ENCODE results near the gene CD226. TPM values are rescaled to one million over a fixed set of nuclear protein-coding genes. Genes with fewer than 3 reads are reported as not detected.

CD226 gene
- total and polyA plus RNA-seq, 2 experiments from 2014 or later, result 0.05 to 2.1 TPM

DNA sequence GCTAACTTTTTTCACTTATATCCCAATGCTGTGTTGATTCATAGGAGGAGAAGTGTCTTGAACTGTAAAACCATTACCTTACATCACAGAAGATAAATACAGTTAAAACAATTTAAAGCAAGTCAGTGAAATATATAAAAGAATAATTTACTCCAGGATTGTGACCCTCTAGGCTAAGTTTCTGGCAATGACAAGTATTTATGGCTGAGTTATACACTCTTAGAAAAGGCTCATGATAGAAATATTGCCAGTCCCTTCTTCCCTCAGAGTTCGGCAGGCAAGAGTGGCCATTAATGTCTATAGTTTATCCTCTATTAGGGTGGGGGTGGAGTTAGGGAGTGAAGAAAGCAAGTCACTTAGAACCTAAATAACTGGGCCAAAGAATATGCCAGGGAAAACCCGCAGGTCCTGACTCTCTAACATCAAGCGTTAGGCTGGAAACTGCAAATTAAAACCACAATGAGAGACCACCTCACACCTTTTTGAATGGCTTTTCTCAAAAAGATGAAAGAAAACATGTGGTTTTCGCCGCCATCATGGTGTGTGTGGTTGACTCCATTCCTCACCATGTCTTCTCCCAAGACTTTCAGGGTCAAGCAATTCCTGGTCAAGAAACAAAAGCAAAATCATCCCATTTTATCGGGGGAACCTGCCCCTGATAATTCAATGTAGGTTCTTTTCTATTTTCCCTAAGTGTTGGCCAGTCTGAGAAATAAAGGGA lies 69.3 kb downstream of the CD226 start:
- Histone ChIP-seq H3K4me2 (ENCODE audit: unreplicated experiment) (no peak overlapping the region), H3K9ac (no peak overlapping the region), H3K9me2 (ENCODE audit: insufficient read depth) (no peaks in the 10 kb centered on the region), H3K4me1 (ENCODE audit: insufficient read depth) (peaks cover 15% of the 10 kb centered on the region; the same call in 1 of the 2 replicates), H3F3A (ENCODE audit: insufficient read depth) (no peaks in the 10 kb centered on the region), H4K20me1 (ENCODE audit: insufficient read depth) (no peaks in the 10 kb centered on the region), H3K9me3 (ENCODE audit: low read depth) (no peaks in the 10 kb centered on the region), H3K4me3 (no peak overlapping the region), H3K36me3 (ENCODE audit: low read depth) (no peaks in the 10 kb centered on the region), H3K79me2 (ENCODE audit: insufficient read depth) (no peaks in the 10 kb centered on the region), H3K27ac (no peak overlapping the region), H3K27me3 (replicated peaks; ENCODE audit: insufficient read depth) (no peaks in the 10 kb centered on the region), H2AFZ (no peak overlapping the region)
- TF ChIP-seq EZH2phosphoT487 (IDR thresholded peaks at IDR 0.05; ENCODE audit: insufficient read depth, low read depth) (no peak), EZH2 (IDR thresholded peaks at IDR 0.05; ENCODE audit: insufficient read depth, poor library complexity, severe bottlenecking) (no peak)
- in situ Hi-C loops (cut with MboI), result no loop called here
- 78 to 85% methylated on average over 6 of the region's 6 CpGs for WGBS, 2 experiments (ENCODE audit: low coverage in 1 of 2, low lambda C conversion rate in 2 of 2, missing lambda C conversion rate in 2 of 2)
- DNase-seq, result no peak

DNA sequence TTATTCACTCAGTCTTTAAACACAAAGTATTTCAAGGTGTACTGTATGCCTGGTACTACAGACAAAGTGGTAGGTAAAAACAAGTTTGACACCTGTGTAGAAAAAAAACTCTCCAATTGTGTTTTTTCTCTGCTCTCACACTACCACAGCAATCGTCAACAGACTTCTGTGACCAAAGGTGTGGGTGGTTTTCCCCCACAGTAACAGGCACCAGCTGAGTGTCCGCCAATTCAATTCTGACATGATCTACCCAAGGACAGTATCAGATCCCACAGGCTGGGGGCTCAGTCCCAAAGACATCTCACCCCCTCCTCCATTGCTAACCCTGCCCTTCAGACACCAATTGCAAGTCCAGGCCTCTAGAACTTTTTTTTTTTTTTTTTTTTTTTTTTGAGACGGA lies 71.2 kb downstream of the CD226 start:
- DNase-seq, result no peak
- Histone ChIP-seq H3K27me3 (replicated peaks; ENCODE audit: insufficient read depth) (no peaks in the 10 kb centered on the region), H2AFZ (no peak overlapping the region), H3K4me1 (ENCODE audit: insufficient read depth) (peaks cover 12% of the 10 kb centered on the region; the same call in 1 of the 2 replicates), H3K4me2 (ENCODE audit: unreplicated experiment) (no peak overlapping the region), H3K9ac (no peak overlapping the region), H3K9me2 (ENCODE audit: insufficient read depth) (no peaks in the 10 kb centered on the region), H3K79me2 (ENCODE audit: insufficient read depth) (no peaks in the 10 kb centered on the region), H3K9me3 (ENCODE audit: low read depth) (no peaks in the 10 kb centered on the region), H3K36me3 (ENCODE audit: low read depth) (no peaks in the 10 kb centered on the region), H3F3A (ENCODE audit: insufficient read depth) (no peaks in the 10 kb centered on the region), H3K27ac (no peak overlapping the region), H4K20me1 (ENCODE audit: insufficient read depth) (no peaks in the 10 kb centered on the region), H3K4me3 (no peak overlapping the region)
- 97 to 98% methylated on average over 2 to 3 of the region's 3 CpGs for WGBS, 2 experiments (ENCODE audit: low coverage in 1 of 2, low lambda C conversion rate in 2 of 2, missing lambda C conversion rate in 2 of 2)
- in situ Hi-C loops (cut with MboI), result no loop called here
- TF ChIP-seq EZH2phosphoT487 (IDR thresholded peaks at IDR 0.05; ENCODE audit: insufficient read depth, low read depth) (no peak), EZH2 (IDR thresholded peaks at IDR 0.05; ENCODE audit: insufficient read depth, poor library complexity, severe bottlenecking) (no peak)

DNA sequence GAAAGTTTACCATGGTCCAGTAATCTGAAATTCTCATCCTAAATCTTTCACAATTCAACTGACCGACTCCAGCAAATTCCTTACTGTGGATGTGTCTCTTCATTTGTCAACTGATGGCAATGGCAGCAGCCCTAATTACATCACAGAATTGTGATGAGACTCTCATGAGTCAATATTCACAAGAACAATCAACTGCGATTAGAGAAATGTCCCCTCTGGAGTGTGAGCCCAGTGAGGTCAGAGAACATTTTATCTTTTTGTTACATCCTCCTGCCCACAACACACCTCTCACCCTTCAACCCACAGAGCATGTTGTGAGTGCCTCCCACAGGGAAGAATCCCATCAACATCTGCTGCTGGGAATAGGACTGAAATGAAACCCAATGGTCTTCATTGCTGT lies 73.6 kb downstream of the CD226 start:
- H3K79me2 ChIP-seq (ENCODE audit: insufficient read depth), result no peaks in the 10 kb centered on the region
- H3K4me1 ChIP-seq (ENCODE audit: insufficient read depth), result peaks cover 12% of the 10 kb centered on the region; the same call in 1 of the 2 replicates
- H3K4me3 ChIP-seq, result no peak overlapping the region
- H3K9me2 ChIP-seq (ENCODE audit: insufficient read depth), result no peaks in the 10 kb centered on the region
- TF ChIP-seq EZH2phosphoT487 (IDR thresholded peaks at IDR 0.05; ENCODE audit: insufficient read depth, low read depth), result no peak
- no peak for TF ChIP-seq EZH2 (IDR thresholded peaks at IDR 0.05; ENCODE audit: insufficient read depth, poor library complexity, severe bottlenecking)
- no peak overlapping the region for H3K4me2 ChIP-seq (ENCODE audit: unreplicated experiment)
- WGBS, 2 experiments (ENCODE audit: low coverage in 1 of 2, low lambda C conversion rate in 2 of 2, missing lambda C conversion rate in 2 of 2), result 0% methylated on average over 2 of the region's 2 CpGs
- H3K9me3 ChIP-seq (ENCODE audit: low read depth), result no peaks in the 10 kb centered on the region
- peak; percentile 74 for DNase-seq
- H4K20me1 ChIP-seq (ENCODE audit: insufficient read depth), result no peaks in the 10 kb centered on the region
- no peaks in the 10 kb centered on the region for H3F3A ChIP-seq (ENCODE audit: insufficient read depth)
- peak overlapping the region; percentile 23; the same call in 1 of the 2 replicates for H3K27ac ChIP-seq
- H3K9ac ChIP-seq, result no peak overlapping the region
- in situ Hi-C loops (cut with MboI), result no loop called here
- H2AFZ ChIP-seq, result no peak overlapping the region; the same call in 1 of the 2 replicates
- H3K27me3 ChIP-seq (replicated peaks; ENCODE audit: insufficient read depth), result no peaks in the 10 kb centered on the region
- no peaks in the 10 kb centered on the region for H3K36me3 ChIP-seq (ENCODE audit: low read depth)

DNA sequence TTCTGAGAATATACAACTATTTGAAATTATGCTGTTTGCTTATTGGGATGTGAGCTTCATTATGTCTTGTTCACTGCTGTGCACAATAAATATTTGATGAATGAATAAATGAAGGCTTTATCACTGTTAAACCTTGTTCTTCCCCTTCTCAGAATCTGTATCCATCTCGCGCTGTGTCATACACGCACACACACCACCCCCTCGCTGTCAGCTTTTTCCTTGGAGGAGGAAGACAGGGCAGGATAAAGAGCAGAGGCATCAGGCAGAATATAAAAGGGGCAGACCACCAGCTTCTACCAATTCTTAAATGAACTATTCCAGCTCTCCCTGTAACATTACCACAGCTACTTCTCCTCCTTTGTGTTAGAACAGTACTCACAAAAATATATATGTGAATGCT lies 75.0 kb downstream of the CD226 start:
- no peaks in the 10 kb centered on the region for H4K20me1 ChIP-seq (ENCODE audit: insufficient read depth)
- WGBS, 2 experiments (ENCODE audit: low coverage in 1 of 2, low lambda C conversion rate in 2 of 2, missing lambda C conversion rate in 2 of 2), result 75 to 78% methylated on average over 4 of the region's 4 CpGs
- no peaks in the 10 kb centered on the region for H3K9me2 ChIP-seq (ENCODE audit: insufficient read depth)
- H3K4me1 ChIP-seq (ENCODE audit: insufficient read depth), result peaks cover 12% of the 10 kb centered on the region; the same call in 1 of the 2 replicates
- no peak overlapping the region for H3K27ac ChIP-seq
- in situ Hi-C loops (cut with MboI), result no loop called here
- no peak overlapping the region for H3K4me3 ChIP-seq
- H3K4me2 ChIP-seq (ENCODE audit: unreplicated experiment), result no peak overlapping the region
- no peaks in the 10 kb centered on the region for H3K27me3 ChIP-seq (replicated peaks; ENCODE audit: insufficient read depth)
- no peaks in the 10 kb centered on the region for H3F3A ChIP-seq (ENCODE audit: insufficient read depth)
- no peaks in the 10 kb centered on the region for H3K36me3 ChIP-seq (ENCODE audit: low read depth)
- H3K9me3 ChIP-seq (ENCODE audit: low read depth), result no peaks in the 10 kb centered on the region
- TF ChIP-seq EZH2 (IDR thresholded peaks at IDR 0.05; ENCODE audit: insufficient read depth, poor library complexity, severe bottlenecking) (no peak), EZH2phosphoT487 (IDR thresholded peaks at IDR 0.05; ENCODE audit: insufficient read depth, low read depth) (no peak)
- H2AFZ ChIP-seq, result no peak overlapping the region
- DNase-seq, result no peak
- H3K9ac ChIP-seq, result no peak overlapping the region
- H3K79me2 ChIP-seq (ENCODE audit: insufficient read depth), result no peaks in the 10 kb centered on the region

All from GM23248 (cell line).